GM23338 (cell line): ENCODE data around the gene PCYT2. TPM values are rescaled to one million over a fixed set of nuclear protein-coding genes. Genes with fewer than 3 reads are reported as not detected.

Experiments used
- ATAC-seq: fragments of 200-7000 bp; cut with Tn5 transposase; 3 replicates; pipeline ENCODE4 v1.9.1; 2020
- DNase-seq: peaks from one replicate; pipeline ENCODE4 v3.0.0-alpha.2; 2015; ENCODE audit warnings: low spot score
- H2AFZ ChIP-seq: fragments of 200-600 bp; sonication (generic); 2 replicates; pipeline ENCODE4 v1.8.0; 2016; ENCODE audit warnings: antibody characterized with exemption, mild to moderate bottlenecking, moderate library complexity
- H3F3A ChIP-seq: fragments of 200-600 bp; sonication (generic); replicated peaks from 2 replicates; pipeline ENCODE4 v1.8.0; 2017; ENCODE audit warnings: antibody characterized with exemption, mixed run types, low read depth
- H3K27ac ChIP-seq: fragments of 200-600 bp; sonication (generic); 2 replicates; pipeline ENCODE4 v1.6.1; 2016; ENCODE audit warnings: low read depth
- H3K27me3 ChIP-seq: fragments of 200-600 bp; sonication (generic); 2 replicates; pipeline ENCODE4 v1.8.0; 2016; ENCODE audit warnings: mild to moderate bottlenecking, mixed run types, moderate library complexity; ENCODE audit not compliant: insufficient read depth
- H3K36me3 ChIP-seq: fragments of 200-600 bp; sonication (generic); 2 replicates; pipeline ENCODE4 v1.8.0; 2016; ENCODE audit warnings: mild to moderate bottlenecking; ENCODE audit not compliant: insufficient read depth
- H3K4me1 ChIP-seq: fragments of 200-600 bp; sonication (generic); 2 replicates; pipeline ENCODE4 v1.8.0; 2016; ENCODE audit warnings: mild to moderate bottlenecking, moderate library complexity; ENCODE audit not compliant: insufficient read depth
- H3K4me2 ChIP-seq: fragments of 200-600 bp; sonication (generic); 2 replicates; pipeline ENCODE4 v1.7.1; 2017; ENCODE audit warnings: mixed run types
- H3K4me3 ChIP-seq: fragments of 200-600 bp; sonication (generic); 2 replicates; pipeline ENCODE4 v1.6.1; 2016; ENCODE audit warnings: mixed run types
- H3K79me2 ChIP-seq: fragments of 200-600 bp; sonication (generic); replicated peaks from 2 replicates; pipeline ENCODE4 v1.8.0; 2017; ENCODE audit warnings: mild to moderate bottlenecking; ENCODE audit not compliant: insufficient read depth
- H3K9me2 ChIP-seq: fragments of 200-600 bp; sonication (generic); 2 replicates; pipeline ENCODE4 v1.8.0; 2017; ENCODE audit not compliant: insufficient read depth
- H4K20me1 ChIP-seq: fragments of 200-600 bp; sonication (generic); replicated peaks from 2 replicates; pipeline ENCODE4 v1.8.0; 2017; ENCODE audit warnings: mild to moderate bottlenecking; ENCODE audit not compliant: insufficient read depth
- H3K27ac Mint-ChIP-seq: 2 replicates; pipeline ENCODE4 v1.8.0; 2020; ENCODE audit warnings: inconsistent platforms, mild to moderate bottlenecking, moderate library complexity, mixed read lengths
- H3K27me3 Mint-ChIP-seq: 3 replicates; pipeline ENCODE4 v1.8.0; 2022; ENCODE audit warnings: low read depth, mild to moderate bottlenecking, moderate library complexity, mixed read lengths, inconsistent platforms; ENCODE audit not compliant: insufficient read depth, poor library complexity
- H3K36me3 Mint-ChIP-seq: 3 replicates; pipeline ENCODE4 v1.8.0; 2021; ENCODE audit warnings: low read depth, mild to moderate bottlenecking, inconsistent platforms, moderate library complexity, mixed read lengths
- H3K4me1 Mint-ChIP-seq: 3 replicates; pipeline ENCODE4 v1.8.0; 2020; ENCODE audit warnings: mild to moderate bottlenecking, inconsistent platforms, mixed read lengths
- H3K4me3 Mint-ChIP-seq: 3 replicates; pipeline ENCODE4 v1.8.0; 2021; ENCODE audit warnings: moderate library complexity, mild to moderate bottlenecking, inconsistent platforms, mixed read lengths
- H3K9me3 Mint-ChIP-seq: 3 replicates; pipeline ENCODE4 v1.8.0; 2020; ENCODE audit warnings: moderate library complexity, mild to moderate bottlenecking, inconsistent platforms, mixed read lengths
- CREB1 ChIP-seq: fragments of 250-450 bp; sonication (Bioruptor Pico); IDR thresholded peaks from 2 replicates; pipeline ENCODE4 v1.5.0; 2020; ENCODE audit warnings: low read depth, mild to moderate bottlenecking, moderate library complexity
- EZH2 ChIP-seq: fragments of 200-600 bp; sonication (generic); IDR thresholded peaks from one replicate; pipeline ENCODE4 v1.8.0; 2017; ENCODE audit warnings: antibody characterized with exemption, mild to moderate bottlenecking, low read depth; ENCODE audit not compliant: unreplicated experiment
- EZH2phosphoT487 ChIP-seq: fragments of 200-600 bp; sonication (generic); IDR thresholded peaks from one replicate; pipeline ENCODE4 v1.8.1; 2018; ENCODE audit warnings: antibody characterized with exemption; ENCODE audit not compliant: unreplicated experiment
- JUNB ChIP-seq: IDR thresholded peaks from one replicate; pipeline ENCODE4 v1.6.1; 2016; ENCODE audit warnings: antibody characterized with exemption; ENCODE audit not compliant: unreplicated experiment
- NANOG ChIP-seq: IDR thresholded peaks from 2 replicates; pipeline ENCODE4 v1.6.1; 2016; ENCODE audit warnings: antibody characterized with exemption, borderline replicate concordance
- POLR2AphosphoS5 ChIP-seq: IDR thresholded peaks from 2 replicates; pipeline ENCODE4 v1.6.1; 2016; ENCODE audit warnings: antibody characterized with exemption, low read depth
- REST ChIP-seq: IDR thresholded peaks from one replicate; pipeline ENCODE4 v1.6.1; 2018; ENCODE audit warnings: antibody characterized with exemption; ENCODE audit not compliant: unreplicated experiment
- STAT1 ChIP-seq: IDR thresholded peaks from one replicate; pipeline ENCODE4 v1.6.1; 2016; ENCODE audit warnings: antibody characterized with exemption; ENCODE audit not compliant: unreplicated experiment
- ZNF114 ChIP-seq: fragments of 250-450 bp; sonication (Bioruptor Pico); IDR thresholded peaks from 2 replicates; pipeline ENCODE4 v1.5.0; 2020; ENCODE audit warnings: mild to moderate bottlenecking, moderate library complexity
- ZNF331 ChIP-seq: fragments of 250-450 bp; sonication (Bioruptor Pico); IDR thresholded peaks from 2 replicates; pipeline ENCODE4 v1.5.0; 2020; ENCODE audit warnings: low read depth, mild to moderate bottlenecking, moderate library complexity
- ZNF462 ChIP-seq: fragments of 250-450 bp; sonication (Bioruptor Pico); IDR thresholded peaks from 2 replicates; pipeline ENCODE4 v1.5.0; 2020; ENCODE audit warnings: mild to moderate bottlenecking, moderate library complexity
- polyA plus RNA-seq: library from polyadenylated mRNA; unstranded; fragments of >200 nt; fragmentation: Nextera tagmentation; extraction: Ambion mirVana; gene quantifications from 2 replicates; pipeline ENCODE4 v1.2.1, GENCODE V29; 2016
- total RNA-seq: library from RNA; depleted of rRNA; stranded (reverse); fragments of >200 nt; shearing (Covaris generic); gene quantifications from 2 replicates; pipeline ENCODE4 v1.2.3, GENCODE V29; 2014
- TF ChIP-seq, protein P1 (sequence below): IDR thresholded peaks from 2 replicates; pipeline ENCODE4 v1.6.1; 2016; ENCODE audit warnings: antibody characterized with exemption
- TF ChIP-seq, protein P2 (sequence below), 2 experiments: fragments of 200-600 bp in 1 of 2; sonication (generic) in 1 of 2; conservative IDR thresholded peaks; 2 replicates each; pipeline versions ENCODE4 v1.5.1 to v1.6.1; 2016 to 2017; ENCODE audit warnings: antibody characterized with exemption in 2 of 2, low read depth in 2 of 2, mild to moderate bottlenecking in 2 of 2, moderate library complexity in 1 of 2

PCYT2 gene
- total and polyA plus RNA-seq, 2 experiments from 2014 or later: 51.6 to 82.9 TPM

DNA sequence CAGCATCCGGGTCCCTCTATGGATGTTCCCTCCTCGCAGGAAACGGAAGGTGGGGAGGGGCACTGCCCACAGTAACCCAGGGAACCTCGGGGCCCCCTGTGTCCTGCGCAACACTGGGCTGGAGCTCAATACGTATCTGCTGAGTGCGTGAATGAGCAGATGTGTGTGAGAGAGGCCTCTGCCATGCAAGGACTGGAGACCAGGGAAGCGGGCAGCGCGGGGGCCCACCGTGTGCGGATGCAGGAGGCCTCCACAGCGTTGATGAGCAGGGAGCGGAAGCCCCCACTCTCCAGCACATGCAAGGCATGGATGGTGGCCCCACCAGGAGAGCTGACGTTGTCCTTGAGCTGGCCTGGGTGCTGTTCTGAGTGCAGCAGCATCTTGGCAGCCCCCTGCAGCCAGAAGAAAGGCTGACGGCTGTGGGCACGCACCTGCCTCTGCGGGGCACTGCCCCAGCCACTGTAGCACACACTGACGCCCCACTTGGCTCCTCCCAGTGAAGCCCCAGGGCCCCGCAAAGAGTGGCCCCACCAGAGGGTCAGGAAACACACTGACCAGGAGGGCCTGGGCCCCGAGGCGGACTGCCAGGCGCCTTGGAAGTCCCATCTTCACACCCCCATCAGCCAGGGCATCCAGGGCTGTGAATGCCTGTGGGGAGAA is 23.0 kb upstream of the PCYT2 start:
- no peaks in the 10 kb centered on the region; the same call in 1 of the 2 replicates for H3K4me1 ChIP-seq
- DNase-seq (no peak), ATAC-seq (no peak)
- Mint-ChIP-seq H3K27me3 (peaks cover 29% of the 10 kb centered on the region), H3K36me3 (peaks cover 38% of the 10 kb centered on the region), H3K4me3 (peak overlapping the region; percentile 12; the same call in 2 of the 3 replicates), H3K4me1 (peaks cover 14% of the 10 kb centered on the region), H3K27ac (no peak overlapping the region), H3K9me3 (no peaks in the 10 kb centered on the region)
- H3K79me2 ChIP-seq: peaks cover 12% of the 10 kb centered on the region; the same call in 1 of the 2 replicates
- H3F3A ChIP-seq: peaks cover 17% of the 10 kb centered on the region
- TF ChIP-seq REST: no peak
- TF ChIP-seq, protein P1, sequence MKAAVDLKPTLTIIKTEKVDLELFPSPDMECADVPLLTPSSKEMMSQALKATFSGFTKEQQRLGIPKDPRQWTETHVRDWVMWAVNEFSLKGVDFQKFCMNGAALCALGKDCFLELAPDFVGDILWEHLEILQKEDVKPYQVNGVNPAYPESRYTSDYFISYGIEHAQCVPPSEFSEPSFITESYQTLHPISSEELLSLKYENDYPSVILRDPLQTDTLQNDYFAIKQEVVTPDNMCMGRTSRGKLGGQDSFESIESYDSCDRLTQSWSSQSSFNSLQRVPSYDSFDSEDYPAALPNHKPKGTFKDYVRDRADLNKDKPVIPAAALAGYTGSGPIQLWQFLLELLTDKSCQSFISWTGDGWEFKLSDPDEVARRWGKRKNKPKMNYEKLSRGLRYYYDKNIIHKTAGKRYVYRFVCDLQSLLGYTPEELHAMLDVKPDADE: no peak
- TF ChIP-seq NANOG: no peak
- TF ChIP-seq, protein P2, sequence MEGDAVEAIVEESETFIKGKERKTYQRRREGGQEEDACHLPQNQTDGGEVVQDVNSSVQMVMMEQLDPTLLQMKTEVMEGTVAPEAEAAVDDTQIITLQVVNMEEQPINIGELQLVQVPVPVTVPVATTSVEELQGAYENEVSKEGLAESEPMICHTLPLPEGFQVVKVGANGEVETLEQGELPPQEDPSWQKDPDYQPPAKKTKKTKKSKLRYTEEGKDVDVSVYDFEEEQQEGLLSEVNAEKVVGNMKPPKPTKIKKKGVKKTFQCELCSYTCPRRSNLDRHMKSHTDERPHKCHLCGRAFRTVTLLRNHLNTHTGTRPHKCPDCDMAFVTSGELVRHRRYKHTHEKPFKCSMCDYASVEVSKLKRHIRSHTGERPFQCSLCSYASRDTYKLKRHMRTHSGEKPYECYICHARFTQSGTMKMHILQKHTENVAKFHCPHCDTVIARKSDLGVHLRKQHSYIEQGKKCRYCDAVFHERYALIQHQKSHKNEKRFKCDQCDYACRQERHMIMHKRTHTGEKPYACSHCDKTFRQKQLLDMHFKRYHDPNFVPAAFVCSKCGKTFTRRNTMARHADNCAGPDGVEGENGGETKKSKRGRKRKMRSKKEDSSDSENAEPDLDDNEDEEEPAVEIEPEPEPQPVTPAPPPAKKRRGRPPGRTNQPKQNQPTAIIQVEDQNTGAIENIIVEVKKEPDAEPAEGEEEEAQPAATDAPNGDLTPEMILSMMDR (conservative IDR thresholded peaks at IDR 0.05; ENCODE audit: low read depth in 2 of 2): no peak
- TF ChIP-seq POLR2AphosphoS5: no peak
- no peak for TF ChIP-seq ZNF462 (CRISPR knock-in tag)
- no peak for TF ChIP-seq ZNF114
- TF ChIP-seq EZH2: no peak
- no peak for TF ChIP-seq EZH2phosphoT487
- no peak for TF ChIP-seq CREB1 (CRISPR knock-in tag)
- no peak for TF ChIP-seq STAT1
- no peak for TF ChIP-seq JUNB
- TF ChIP-seq ZNF331 (CRISPR knock-in tag): no peak
- no peak overlapping the region for H3K4me3 ChIP-seq
- H3K9me2 ChIP-seq: no peaks in the 10 kb centered on the region
- no peaks in the 10 kb centered on the region for H3K36me3 ChIP-seq
- H3K27ac ChIP-seq: no peak overlapping the region
- no peaks in the 10 kb centered on the region; the same call in 1 of the 2 replicates for H4K20me1 ChIP-seq
- H2AFZ ChIP-seq: no peak overlapping the region
- H3K27me3 ChIP-seq: peaks cover 5% of the 10 kb centered on the region; the same call in 1 of the 2 replicates
- no peak overlapping the region for H3K4me2 ChIP-seq
